Astrocyte of the cerebellum (primary cell): ENCODE results near the gene ERBIN.
"Not testable (repeated sequence)": the region's sequence is repeated elsewhere in the genome, so short reads cannot be mapped to it uniquely, and the experiment has no call there.

Source experiments
- DNase-seq: peaks from one replicate; pipeline ENCODE4 v3.0.0-alpha.2; 2011; ENCODE audit warnings: low read depth
- H3K4me3 ChIP-seq: 2 replicates; pipeline ENCODE4 v1.5.1; 2011; ENCODE audit warnings: mild to moderate bottlenecking, low read depth, low read length, moderate library complexity
- in situ Hi-C: cut with HindIII; loops from 2 replicates; pipeline ENCODE4 v1.10.0; 2017; ENCODE audit warnings: low sequenced_read_pairs
- TF ChIP-seq, protein P1 (sequence below): IDR thresholded peaks from 2 replicates; pipeline ENCODE4 v1.5.1; 2012; ENCODE audit warnings: low read length, low read depth, moderate library complexity, mild to moderate bottlenecking; ENCODE audit errors: missing control alignments

Gene ERBIN, protein sequence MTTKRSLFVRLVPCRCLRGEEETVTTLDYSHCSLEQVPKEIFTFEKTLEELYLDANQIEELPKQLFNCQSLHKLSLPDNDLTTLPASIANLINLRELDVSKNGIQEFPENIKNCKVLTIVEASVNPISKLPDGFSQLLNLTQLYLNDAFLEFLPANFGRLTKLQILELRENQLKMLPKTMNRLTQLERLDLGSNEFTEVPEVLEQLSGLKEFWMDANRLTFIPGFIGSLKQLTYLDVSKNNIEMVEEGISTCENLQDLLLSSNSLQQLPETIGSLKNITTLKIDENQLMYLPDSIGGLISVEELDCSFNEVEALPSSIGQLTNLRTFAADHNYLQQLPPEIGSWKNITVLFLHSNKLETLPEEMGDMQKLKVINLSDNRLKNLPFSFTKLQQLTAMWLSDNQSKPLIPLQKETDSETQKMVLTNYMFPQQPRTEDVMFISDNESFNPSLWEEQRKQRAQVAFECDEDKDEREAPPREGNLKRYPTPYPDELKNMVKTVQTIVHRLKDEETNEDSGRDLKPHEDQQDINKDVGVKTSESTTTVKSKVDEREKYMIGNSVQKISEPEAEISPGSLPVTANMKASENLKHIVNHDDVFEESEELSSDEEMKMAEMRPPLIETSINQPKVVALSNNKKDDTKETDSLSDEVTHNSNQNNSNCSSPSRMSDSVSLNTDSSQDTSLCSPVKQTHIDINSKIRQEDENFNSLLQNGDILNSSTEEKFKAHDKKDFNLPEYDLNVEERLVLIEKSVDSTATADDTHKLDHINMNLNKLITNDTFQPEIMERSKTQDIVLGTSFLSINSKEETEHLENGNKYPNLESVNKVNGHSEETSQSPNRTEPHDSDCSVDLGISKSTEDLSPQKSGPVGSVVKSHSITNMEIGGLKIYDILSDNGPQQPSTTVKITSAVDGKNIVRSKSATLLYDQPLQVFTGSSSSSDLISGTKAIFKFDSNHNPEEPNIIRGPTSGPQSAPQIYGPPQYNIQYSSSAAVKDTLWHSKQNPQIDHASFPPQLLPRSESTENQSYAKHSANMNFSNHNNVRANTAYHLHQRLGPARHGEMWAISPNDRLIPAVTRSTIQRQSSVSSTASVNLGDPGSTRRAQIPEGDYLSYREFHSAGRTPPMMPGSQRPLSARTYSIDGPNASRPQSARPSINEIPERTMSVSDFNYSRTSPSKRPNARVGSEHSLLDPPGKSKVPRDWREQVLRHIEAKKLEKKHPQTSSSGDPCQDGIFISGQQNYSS (N-terminal part only)

DNA sequence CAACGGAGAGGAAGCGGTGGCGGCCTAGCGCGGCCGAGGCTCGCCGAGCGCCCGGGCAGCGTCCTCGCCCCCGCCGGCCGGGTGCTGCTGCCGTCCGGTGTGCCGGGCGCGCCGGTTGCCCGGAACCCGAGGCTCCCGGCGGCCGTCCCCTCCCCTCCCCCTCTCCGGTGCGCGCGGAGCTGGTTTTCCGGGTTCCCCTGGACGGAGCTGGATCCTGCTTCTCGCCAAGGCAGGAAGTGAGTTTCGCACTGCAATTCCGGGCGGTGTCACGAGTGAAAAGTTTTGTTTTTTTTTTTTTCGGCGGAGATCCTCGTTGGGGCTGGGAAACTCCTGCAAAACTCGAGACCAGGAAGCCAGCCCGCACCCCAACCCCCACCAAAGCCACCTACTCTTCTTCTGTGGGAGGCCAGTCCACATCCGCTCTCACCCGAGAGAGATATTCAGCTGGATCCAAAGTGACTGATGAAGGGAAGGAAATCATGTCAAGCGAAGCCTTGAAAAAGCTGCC is at the start of gene ERBIN:
Gene ERBIN, plus strand, starts transcription at position 300 of the 508 bp plus-strand sequence. CDS start 66,144 bp downstream, outside the sequence.
- H3K4me3 ChIP-seq, result peak within 1 kb of the TSS; percentile 77
- in situ Hi-C loops, result no loop called here
- TF ChIP-seq, protein P1, sequence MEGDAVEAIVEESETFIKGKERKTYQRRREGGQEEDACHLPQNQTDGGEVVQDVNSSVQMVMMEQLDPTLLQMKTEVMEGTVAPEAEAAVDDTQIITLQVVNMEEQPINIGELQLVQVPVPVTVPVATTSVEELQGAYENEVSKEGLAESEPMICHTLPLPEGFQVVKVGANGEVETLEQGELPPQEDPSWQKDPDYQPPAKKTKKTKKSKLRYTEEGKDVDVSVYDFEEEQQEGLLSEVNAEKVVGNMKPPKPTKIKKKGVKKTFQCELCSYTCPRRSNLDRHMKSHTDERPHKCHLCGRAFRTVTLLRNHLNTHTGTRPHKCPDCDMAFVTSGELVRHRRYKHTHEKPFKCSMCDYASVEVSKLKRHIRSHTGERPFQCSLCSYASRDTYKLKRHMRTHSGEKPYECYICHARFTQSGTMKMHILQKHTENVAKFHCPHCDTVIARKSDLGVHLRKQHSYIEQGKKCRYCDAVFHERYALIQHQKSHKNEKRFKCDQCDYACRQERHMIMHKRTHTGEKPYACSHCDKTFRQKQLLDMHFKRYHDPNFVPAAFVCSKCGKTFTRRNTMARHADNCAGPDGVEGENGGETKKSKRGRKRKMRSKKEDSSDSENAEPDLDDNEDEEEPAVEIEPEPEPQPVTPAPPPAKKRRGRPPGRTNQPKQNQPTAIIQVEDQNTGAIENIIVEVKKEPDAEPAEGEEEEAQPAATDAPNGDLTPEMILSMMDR, result no peak
- peak; percentile 40 for DNase-seq

GRCh38 chr5:65876970-65877369 is 49.4 kb upstream of the ERBIN start:
- TF ChIP-seq, protein P1, result no peak
- DNase-seq, result no peak
- in situ Hi-C loops, result loop anchor here (5.0 kb wide), 1 partner anchor 35 kb away; no protein-coding TSS in a partner anchor
- no peak overlapping the region for H3K4me3 ChIP-seq

DNA sequence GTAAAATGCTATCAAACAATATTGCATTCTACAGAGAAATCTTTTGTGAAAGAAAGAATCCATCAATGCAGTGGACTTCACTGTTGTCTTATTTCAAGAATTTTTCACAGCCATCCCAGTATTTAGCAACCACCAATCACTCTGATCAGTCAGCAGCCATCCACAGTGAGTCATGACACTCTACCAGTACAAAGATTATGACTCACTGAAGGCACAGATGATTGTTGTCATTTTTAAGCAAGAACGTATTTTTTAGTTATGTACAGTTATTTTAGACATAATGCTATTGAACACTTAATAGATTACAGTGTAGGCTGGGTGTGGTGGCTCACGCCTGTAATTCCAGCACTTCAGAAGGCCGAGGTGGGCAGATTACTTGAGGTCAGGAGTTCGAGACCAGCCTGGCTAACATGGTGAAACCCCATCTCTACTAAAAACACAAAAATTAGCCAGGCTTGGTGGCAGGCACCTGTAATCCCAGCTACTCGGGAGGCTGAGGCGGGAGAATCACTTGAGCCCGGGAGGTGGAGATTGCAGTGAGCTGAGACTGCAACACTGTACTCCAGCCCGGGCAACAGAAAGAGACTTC is 46.6 kb upstream of the ERBIN start:
- DNase-seq, H3K4me3 ChIP-seq: not testable (repeated sequence)
- in situ Hi-C loops, result loop anchor here (5.0 kb wide), 1 partner anchor 33 kb away; no protein-coding TSS in a partner anchor

DNA sequence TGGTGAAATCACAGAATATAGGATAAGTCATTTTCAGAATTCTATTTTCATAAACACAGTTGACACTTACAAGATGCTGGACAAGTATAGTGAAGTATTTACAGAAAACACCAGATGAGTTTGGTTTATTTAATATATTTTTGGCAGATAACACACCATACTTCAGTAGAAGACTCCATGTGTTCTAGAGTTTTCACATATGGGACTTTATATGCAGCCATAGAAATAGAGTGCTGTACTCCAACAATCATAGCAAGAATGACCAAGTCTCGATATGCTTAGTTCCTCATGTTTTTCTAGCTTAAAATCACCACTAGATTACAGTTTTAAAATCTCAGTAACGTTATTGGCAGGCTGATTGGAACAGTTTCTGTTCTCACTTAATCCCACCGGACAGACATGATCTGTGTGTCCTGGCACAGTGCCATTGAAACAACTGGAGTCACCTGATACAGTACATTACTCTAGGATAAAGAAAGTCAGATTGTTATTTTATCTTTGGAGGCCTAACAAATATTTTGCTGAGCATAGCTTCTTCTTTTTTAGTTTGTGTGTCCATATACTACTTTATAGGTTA is 45.8 kb upstream of the ERBIN start:
- in situ Hi-C loops, result no loop called here
- no peak for DNase-seq
- H3K4me3 ChIP-seq, result no peak overlapping the region
- TF ChIP-seq, protein P1, result no peak

DNA sequence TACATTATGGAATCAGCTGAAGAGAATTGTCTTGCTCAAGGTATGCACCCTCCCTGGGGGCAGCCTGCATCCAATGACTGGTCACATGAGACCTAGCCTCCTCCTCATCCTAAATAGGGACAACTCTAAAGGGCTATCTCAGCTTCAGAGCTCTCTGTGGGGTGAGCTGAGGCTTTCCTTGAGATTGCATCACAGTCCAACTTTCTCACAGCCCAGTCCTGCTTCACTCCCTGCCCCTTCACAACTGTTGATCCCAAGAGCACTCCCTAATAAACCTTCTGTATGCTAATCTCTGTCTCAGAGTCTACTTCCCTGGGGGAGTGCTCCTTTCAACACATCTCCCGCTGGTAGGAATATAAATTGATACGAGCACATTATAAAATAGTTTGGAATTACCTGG is 44.1 kb upstream of the ERBIN start:
- H3K4me3 ChIP-seq, result no peak overlapping the region
- TF ChIP-seq, protein P1, result no peak
- DNase-seq, result no peak
- in situ Hi-C loops, result no loop called here

DNA sequence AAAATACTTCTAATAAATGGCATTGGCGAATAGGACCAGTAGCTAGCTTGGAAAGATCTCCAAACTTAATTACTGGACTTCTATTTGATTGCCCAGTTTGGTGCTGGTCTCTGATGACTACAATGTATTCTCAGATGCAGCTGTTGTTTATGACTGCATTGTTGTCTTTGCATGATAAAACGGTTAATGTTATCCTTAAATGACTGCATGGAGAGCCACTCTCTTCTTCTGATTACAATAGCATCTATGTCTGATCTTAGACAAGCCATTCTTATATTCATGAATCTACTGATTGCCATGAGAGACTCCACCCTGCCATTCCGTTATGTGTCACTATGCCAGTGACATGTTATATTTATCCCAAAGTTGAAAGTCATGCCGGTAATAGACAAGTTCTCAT is 42.9 kb upstream of the ERBIN start:
- TF ChIP-seq, protein P1, result no peak
- in situ Hi-C loops, result no loop called here
- no peak for DNase-seq
- no peak overlapping the region for H3K4me3 ChIP-seq
